MM.1S (cell line): Measurements from ENCODE around the gene CAB39.

Experiments used
- CTCF ChIP-seq: fragments of 300-600 bp; sonication (generic); IDR thresholded peaks from 2 replicates; pipeline ENCODE4 v1.5.1; 2016; ENCODE audit warnings: antibody characterized with exemption, low read length, mixed read lengths
- EZH2 ChIP-seq: fragments of 300-600 bp; sonication (generic); optimal IDR thresholded peaks from 2 replicates; pipeline ENCODE3; 2017; ENCODE audit warnings: low read depth, mild to moderate bottlenecking, antibody characterized with exemption, low read length, mixed read lengths
- EZH2phosphoT487 ChIP-seq: fragments of 300-600 bp; sonication (generic); IDR thresholded peaks from 2 replicates; pipeline ENCODE4 v1.6.1; 2018; ENCODE audit warnings: antibody characterized with exemption, low read length

- TF ChIP-seq CTCF (no peak), EZH2 (no peak), EZH2phosphoT487 (no peak)
These were observed 109.4 kb downstream of the CAB39 start for GRCh38 chr2:230821991-230822520.
